GM18507 (cell line): ENCODE results near the gene GAREM1.

Source experiments
- DNase-seq: peaks from one replicate; pipeline ENCODE4 v3.0.0; 2011; ENCODE audit warnings: low read depth; ENCODE audit not compliant: insufficient read length; ENCODE audit errors: extremely low spot score
- FAIRE-seq: peaks from 2 replicates; lab custom pipeline; 2011; peaks lifted over from hg19 to GRCh38; lab: Jason Lieb, UNC

Gene GAREM1

DNA sequence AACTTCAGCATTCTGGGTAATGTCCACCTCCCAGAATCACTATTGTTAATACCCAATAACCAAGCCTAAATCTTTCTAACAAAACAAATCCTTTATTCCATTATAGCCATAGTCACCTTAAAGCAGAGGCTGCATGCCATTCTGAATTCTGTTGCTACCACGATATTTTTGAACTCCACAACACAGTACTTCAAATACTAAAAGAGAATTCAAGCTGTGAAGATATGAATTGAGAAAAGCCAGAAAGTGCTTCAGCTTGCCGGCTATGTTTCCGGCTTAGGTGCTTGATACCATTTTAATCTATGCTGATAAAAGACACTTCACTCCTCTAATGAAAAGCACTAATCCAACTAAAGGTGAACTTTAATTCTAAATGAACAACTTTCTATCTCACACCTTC, 41.3 kb downstream of the GAREM1 start:
- no peak for FAIRE-seq

DNA sequence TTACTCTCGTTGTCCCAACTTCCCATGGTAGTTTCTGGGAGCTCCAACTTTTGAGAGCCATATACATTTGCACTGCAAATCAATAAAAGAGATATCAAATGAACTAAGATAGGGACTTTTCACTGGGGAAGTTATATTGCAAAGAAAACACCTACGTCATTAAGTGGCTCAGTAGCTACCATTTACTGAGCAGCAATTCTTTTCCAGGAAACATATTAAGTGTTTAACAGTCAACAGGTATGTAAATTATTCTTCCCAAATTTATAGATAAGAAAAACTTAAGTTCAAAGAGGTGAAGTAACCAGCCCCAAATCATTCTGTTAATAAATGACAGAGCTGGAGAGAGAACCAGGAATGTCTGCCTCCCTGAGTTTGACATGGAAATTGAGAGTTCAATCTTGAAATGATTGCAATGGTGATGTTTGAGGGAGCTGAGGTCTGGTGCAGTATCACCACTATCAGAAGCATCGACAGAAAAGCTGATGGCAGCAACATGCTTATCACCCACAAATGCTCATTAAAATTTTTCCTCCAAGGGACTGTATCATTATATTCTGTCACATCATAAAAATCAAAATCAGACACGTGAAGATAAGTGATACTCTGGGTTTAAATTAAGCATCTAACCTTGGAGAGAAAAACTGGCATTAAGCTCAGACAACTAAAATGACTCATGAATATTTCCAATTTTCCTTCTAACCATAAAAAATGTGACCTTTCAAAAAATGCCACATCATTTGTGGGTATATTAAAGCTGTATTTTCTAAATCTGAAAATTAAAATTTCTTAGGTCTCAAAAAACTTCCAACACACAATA, 43.4 kb downstream of the GAREM1 start:
- FAIRE-seq (no peak), DNase-seq (no peak)

More for the DNA sequence above, 41.3 kb downstream of the GAREM1 start:
- no peak for DNase-seq

DNA sequence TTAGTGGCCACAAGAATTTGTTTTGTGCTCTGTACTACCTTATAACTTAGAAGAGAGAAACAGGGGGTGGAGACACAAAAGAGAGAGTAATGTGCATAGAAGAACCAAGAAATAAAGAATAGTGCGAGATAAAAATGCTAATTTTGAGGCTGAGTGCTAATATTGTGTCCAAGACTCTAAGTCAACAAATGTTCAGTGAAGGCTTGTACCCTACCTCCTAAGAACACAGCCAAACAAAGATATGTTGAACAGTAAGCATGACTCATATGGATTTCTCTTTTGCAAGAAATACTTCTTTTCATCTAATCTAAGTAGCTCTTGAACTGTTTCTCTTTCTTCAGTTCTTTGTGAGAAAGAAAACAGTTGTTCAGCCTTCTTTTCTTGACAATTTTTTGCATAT, 45.2 kb downstream of the GAREM1 start:
- FAIRE-seq (no peak), DNase-seq (no peak)

DNA sequence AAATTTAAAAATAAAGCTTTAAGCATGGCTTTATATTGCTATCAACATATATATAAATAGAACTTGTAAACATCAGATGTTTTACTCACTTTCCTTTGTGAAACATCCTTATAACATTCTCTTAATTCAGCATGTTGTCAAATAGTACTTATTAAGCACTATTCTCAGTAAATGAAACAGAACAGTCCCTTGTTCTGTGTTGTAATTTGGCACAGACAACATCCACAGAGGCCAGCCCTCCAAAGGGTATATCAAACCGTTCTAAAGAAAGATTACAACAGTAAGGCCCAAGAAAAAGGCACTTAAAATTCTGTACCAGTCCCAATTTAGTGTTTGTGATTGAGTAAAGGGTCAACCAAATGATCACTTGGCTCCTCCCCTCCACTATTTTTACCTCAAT, 46.0 kb downstream of the GAREM1 start:
- no peak for DNase-seq
- FAIRE-seq, result no peak

DNA sequence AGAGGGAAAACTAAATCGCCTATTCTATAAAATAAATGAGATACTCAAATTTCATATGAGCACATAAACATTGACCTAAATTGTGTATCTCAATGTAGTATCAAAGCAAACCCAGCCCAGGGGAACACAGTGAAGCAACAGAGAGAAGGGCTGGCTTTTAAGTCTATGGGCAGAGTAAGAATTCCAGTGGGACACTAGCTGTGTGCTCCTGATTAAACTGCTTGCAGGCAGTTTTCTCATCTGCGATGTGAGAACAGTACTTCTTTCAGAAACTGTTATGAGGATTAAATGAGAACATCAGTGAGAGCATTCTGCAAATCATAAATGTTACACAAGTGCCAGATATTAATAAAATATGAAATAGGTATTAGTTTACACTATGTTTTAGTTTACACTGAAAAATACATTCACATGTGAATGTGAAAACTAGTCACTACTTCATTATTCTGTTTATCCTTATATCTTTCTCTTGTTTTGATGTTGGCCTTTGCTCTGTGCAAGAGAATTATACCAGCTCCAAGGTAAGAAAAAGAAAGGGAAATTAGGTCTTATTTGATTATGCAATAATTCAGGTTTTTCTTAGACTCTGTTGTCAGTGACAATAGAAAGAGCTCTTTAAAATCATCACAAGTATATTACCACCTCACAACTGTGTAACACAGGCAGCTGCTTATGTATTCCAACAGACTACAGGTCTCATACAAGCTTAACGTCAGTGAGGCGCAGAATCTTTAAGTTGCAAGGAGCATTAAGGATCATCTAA, 47.5 kb downstream of the GAREM1 start:
- FAIRE-seq (no peak), DNase-seq (no peak)

DNA sequence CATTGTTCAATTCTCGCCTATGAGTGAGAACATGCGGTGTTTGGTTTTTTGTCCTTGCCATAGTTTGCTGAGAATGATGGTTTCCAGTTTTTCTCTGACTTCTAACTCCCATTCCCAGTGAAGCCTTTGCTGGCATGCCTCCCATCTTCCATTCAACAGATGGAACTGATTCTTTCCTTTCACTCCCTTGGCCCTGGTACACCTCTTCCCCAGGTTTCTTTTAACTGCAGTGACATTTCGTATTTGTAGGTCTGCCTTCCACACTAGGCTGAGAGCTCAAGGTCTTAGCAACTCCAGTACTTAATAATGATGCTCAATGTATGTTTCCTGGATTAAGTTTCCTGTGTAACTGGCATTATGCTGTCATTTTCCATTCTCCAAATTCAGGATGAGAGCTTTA, 48.5 kb downstream of the GAREM1 start:
- DNase-seq (no peak), FAIRE-seq (no peak)

- no peak for DNase-seq
- no peak for FAIRE-seq
Measured at GRCh38 chr18:32420084-32420750, 50.5 kb downstream of the GAREM1 start.

DNA sequence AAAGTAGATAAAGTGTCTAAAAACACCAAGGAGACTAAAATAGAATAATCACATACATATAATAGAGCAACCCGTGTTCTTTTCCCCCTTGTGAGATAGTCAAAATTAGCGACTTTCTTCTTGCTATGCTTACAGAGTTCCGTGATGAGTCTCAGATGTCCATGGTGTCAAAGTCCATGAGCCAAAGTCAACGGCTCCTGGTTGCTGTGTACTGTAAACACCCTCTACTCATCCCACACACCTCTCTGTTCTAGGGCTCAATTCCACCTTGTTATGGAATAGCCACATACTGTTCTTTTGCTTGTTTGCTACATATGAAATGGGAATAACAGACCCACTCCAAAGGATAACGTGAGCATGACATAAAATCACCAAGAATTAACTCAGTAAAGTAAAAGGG, 52.5 kb downstream of the GAREM1 start:
- no peak for DNase-seq
- no peak for FAIRE-seq

DNA sequence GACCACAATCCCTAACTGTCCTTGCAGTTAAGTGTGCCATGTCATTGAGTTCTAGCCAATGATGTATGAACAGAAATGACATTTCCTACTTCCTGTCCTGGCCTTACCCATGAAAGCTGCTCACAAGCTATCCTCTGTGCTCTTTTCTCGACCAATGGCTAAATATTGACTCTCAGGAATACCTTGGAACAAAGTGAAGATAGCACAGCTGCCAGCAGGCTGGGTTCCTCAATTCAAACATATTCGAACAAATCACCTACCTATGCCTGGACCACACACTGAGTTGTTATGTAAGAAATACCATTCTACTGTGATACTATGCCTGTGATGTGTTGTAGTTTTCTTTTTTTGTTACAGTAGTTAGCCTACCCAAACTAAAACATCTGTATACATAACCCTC, 65.1 kb downstream of the GAREM1 start:
- DNase-seq (no peak), FAIRE-seq (no peak)

DNA sequence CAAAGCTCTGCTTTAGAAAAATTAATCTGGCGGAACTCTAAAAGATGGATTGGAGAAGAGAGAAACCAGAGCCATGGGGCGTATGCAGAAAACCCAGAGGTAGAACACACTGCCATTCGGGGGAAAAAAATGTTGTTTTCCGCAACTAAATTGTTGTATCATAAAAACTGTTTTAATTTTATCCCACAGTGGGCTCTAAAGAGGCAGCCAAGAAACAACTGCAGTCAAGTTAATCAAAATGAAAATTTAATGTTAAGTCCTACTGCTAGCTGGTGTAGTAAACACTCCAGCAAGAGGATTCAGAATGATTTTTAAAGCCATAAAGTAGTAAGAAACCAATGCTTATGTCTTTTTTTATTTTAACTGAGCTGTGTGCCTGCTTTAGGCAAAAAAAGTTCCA, 69.1 kb downstream of the GAREM1 start:
- FAIRE-seq (no peak), DNase-seq (no peak)

- FAIRE-seq, result no peak
Measured at GRCh38 chr18:32393407-32393806, 77.3 kb downstream of the GAREM1 start.

GRCh38 chr18:32391126-32391525, 79.6 kb downstream of the GAREM1 start:
- FAIRE-seq (no peak), DNase-seq (no peak)

More at GRCh38 chr18:32393407-32393806, 77.3 kb downstream of the GAREM1 start:
- DNase-seq, result no peak

- DNase-seq (no peak), FAIRE-seq (no peak)
Measured at GRCh38 chr18:32389858-32390257, 80.8 kb downstream of the GAREM1 start.

- FAIRE-seq (no peak), DNase-seq (no peak)
Measured at GRCh38 chr18:32389191-32389590, 81.5 kb downstream of the GAREM1 start.

GRCh38 chr18:32386471-32386870, 84.2 kb downstream of the GAREM1 start:
- FAIRE-seq (no peak), DNase-seq (no peak)

- FAIRE-seq (no peak), DNase-seq (no peak)
Measured at GRCh38 chr18:32383050-32383819, 87.4 kb downstream of the GAREM1 start.

DNA sequence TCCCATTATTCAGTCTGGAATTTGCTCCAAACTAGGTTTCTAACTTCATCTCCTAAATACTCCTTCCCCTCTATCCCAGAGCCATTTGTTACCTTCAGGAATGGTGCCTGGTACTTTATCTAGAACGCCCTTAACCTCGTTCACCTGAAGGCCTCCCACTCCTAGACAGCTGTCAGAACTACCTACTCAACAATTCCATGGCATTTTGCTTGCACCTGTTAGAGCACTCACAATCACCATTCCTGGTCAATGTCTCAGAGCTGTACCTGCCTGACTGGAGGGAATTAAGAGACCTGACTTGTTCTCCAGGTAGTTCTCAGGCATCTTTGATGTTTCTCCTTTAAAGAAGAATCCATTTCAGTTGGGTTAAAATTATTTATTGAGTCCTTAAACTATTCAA, 88.9 kb downstream of the GAREM1 start:
- no peak for FAIRE-seq
- DNase-seq, result no peak

DNA sequence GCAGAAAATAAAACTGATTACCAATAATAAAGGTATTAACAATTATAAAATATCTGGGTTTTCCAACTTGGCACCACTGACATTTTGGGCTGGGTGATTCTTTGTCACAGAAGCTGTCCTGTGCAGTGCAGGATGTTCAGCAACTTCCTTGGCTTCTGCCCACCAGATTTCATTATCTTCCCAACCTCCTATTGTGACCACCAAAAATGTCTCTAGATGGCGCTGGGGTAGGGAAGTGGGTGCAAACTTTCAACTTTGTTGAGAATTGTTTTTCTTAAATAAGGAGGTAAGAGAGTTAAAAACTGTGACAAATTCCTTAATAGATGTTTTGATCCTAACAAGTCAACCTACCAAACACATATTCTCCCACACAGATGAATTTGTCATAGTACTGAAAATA, 90.1 kb downstream of the GAREM1 start:
- DNase-seq (no peak), FAIRE-seq (no peak)

DNA sequence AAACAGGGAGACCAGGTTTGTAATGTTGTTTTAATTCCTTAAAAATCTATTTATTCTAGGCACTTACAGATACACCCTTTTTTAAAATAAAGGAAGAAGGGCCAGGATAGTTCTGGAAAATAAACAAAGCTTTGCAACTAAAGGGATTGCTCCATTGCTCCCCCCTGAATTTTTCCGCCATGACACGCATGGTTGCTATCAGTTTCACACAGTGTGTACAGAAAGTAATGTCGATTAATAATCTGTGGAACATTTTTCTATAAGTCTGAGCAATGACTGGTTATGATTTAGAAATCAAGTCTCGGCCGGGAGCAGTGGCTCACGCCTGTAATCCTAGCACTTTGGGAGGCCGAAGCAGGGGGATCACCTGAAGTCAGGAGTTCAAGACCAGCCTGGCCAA, 90.8 kb downstream of the GAREM1 start:
- FAIRE-seq (no peak), DNase-seq (no peak)

- FAIRE-seq, result no peak
- DNase-seq, result no peak
Measured at GRCh38 chr18:32378705-32379104, 92.0 kb downstream of the GAREM1 start.
